Measurements from ENCODE around the gene RNASEH1.
"Not testable (repeated sequence)": the region's sequence is repeated elsewhere in the genome, so short reads cannot be mapped to it uniquely, and the experiment has no call there.

Gene RNASEH1

GRCh38 chr2:3571284-3571683 lies 13.2 kb upstream of the RNASEH1 start:
- no peak overlapping the region for H3K27ac ChIP-seq
- TF ChIP-seq ZFX (IDR thresholded peaks at IDR 0.05; ENCODE audit: borderline replicate concordance) (no peak), CTCF (IDR thresholded peaks at IDR 0.05) (no peak)

- not testable (repeated sequence) for H3K27ac ChIP-seq
Observed at GRCh38 chr2:3569656-3570055, 11.5 kb upstream of the RNASEH1 start.

GRCh38 chr2:3566806-3567205 lies 8.7 kb upstream of the RNASEH1 start:
- no peak overlapping the region for H3K27ac ChIP-seq
- TF ChIP-seq ZFX (IDR thresholded peaks at IDR 0.05; ENCODE audit: borderline replicate concordance) (no peak), CTCF (IDR thresholded peaks at IDR 0.05) (no peak)

- H3K27ac ChIP-seq: no peak overlapping the region
- TF ChIP-seq ZFX (IDR thresholded peaks at IDR 0.05; ENCODE audit: borderline replicate concordance) (no peak), CTCF (IDR thresholded peaks at IDR 0.05) (no peak)
Observed at GRCh38 chr2:3565117-3565516, 7.0 kb upstream of the RNASEH1 start.

- no peak overlapping the region for H3K27ac ChIP-seq
- TF ChIP-seq ZFX (IDR thresholded peaks at IDR 0.05; ENCODE audit: borderline replicate concordance) (no peak), CTCF (IDR thresholded peaks at IDR 0.05) (no peak)
Observed at GRCh38 chr2:3563521-3563976, 5.4 kb upstream of the RNASEH1 start.

GRCh38 chr2:3557639-3558204 lies 411 bp downstream of the RNASEH1 start:
- TF ChIP-seq CTCF (IDR thresholded peaks at IDR 0.05): no peak
- TF ChIP-seq ZFX (IDR thresholded peaks at IDR 0.05; ENCODE audit: borderline replicate concordance): no peak
- peak overlapping the region; percentile 80 for H3K27ac ChIP-seq

GRCh38 chr2:3553946-3554345 lies 4.2 kb downstream of the RNASEH1 start:
- TF ChIP-seq CTCF (IDR thresholded peaks at IDR 0.05) (no peak), ZFX (IDR thresholded peaks at IDR 0.05; ENCODE audit: borderline replicate concordance) (no peak)

GRCh38 chr2:3547915-3548314 lies 10.2 kb downstream of the RNASEH1 start:
- no peak for TF ChIP-seq ZFX (IDR thresholded peaks at IDR 0.05; ENCODE audit: borderline replicate concordance)
- no peak for TF ChIP-seq CTCF (IDR thresholded peaks at IDR 0.05)
- H3K27ac ChIP-seq: no peak overlapping the region

More at GRCh38 chr2:3553946-3554345, 4.2 kb downstream of the RNASEH1 start:
- no peak overlapping the region for H3K27ac ChIP-seq
